Measurements from ENCODE around the gene ARMC9.

GRCh38 chr2:231422056-231422455 lies 223.6 kb downstream of the ARMC9 start:
- TF ChIP-seq, protein P1, sequence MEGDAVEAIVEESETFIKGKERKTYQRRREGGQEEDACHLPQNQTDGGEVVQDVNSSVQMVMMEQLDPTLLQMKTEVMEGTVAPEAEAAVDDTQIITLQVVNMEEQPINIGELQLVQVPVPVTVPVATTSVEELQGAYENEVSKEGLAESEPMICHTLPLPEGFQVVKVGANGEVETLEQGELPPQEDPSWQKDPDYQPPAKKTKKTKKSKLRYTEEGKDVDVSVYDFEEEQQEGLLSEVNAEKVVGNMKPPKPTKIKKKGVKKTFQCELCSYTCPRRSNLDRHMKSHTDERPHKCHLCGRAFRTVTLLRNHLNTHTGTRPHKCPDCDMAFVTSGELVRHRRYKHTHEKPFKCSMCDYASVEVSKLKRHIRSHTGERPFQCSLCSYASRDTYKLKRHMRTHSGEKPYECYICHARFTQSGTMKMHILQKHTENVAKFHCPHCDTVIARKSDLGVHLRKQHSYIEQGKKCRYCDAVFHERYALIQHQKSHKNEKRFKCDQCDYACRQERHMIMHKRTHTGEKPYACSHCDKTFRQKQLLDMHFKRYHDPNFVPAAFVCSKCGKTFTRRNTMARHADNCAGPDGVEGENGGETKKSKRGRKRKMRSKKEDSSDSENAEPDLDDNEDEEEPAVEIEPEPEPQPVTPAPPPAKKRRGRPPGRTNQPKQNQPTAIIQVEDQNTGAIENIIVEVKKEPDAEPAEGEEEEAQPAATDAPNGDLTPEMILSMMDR (IDR thresholded peaks at IDR 0.05), result no peak
- no peak for TF ChIP-seq POLR2A (IDR thresholded peaks at IDR 0.05)

Data from lower leg skin (tissue), 3 donors.